Putamen (tissue), 1 donor: Measurements from ENCODE around the gene SMOC2.

Experiments used
- DNase-seq: peaks from one replicate; pipeline ENCODE4 v3.0.0-alpha.2; 2016; ENCODE audit warnings: low spot score

The SMOC2 gene

DNA sequence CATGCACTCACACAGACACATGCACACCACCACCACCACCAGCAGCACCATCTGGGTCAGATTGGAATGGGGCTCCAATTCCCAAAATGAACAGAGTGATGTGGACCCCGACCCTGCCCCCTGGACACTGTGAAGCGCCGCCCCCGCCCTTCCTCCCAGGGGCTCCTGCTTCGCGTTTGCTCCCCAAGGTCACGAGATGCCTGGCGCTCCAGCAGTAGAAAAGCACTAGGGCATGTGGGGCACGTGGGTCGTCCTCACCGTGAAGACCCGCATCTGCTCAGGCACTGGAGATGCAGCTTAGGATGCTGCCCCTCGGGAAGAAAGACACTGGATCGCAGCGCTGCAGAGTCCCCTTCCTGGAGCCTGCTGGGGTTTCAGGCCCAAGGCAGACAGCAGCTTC, 184.0 kb downstream of the SMOC2 start:
- no peak for DNase-seq

DNA sequence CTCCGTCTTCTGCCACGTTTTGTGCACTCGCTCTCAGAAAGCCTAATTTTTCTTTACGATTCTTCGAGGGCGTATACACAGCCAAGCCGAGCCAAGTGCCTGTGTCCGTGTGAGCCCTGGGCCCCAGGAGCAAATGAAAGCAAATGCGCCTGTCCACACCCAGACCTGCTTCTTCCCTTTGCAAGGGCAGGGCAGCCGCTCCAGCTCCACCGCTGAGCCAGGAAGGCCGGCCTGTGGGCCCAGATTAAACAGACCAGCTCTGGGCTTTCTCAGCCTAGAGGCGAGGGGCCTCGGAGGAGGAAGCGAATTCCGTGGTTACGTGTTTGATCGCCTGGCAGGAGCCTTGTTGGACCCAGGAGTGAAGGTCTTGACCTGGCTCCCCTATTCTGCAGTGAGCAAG, 184.6 kb downstream of the SMOC2 start:
- DNase-seq: no peak

DNA sequence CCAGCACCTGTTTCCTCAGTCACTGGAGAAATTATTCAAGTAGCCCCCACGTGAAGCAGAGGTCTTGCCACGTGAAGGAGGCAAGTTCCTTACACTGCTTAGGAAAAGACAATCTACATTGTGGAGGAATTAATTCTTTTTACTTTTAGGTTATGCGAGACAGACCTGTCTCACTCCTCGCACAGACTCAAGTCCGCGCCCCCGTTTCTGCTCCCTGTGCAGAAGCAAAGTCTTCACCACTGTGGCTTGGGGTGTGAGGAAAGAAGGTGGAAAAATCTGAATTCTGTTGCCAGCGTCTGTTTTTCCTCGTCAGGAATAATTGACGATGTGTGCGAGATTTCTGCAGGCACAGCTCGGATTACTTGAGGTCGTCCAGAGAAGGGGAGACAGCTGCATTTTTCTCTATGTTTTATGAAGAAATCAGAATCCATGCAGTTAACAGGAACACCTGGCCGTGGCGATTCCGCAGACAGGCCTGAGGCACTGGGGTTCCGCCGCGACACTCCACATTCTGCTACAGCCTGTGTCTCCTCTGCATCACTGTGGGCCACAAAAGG, 185.1 kb downstream of the SMOC2 start:
- peak; percentile 17 for DNase-seq

DNA sequence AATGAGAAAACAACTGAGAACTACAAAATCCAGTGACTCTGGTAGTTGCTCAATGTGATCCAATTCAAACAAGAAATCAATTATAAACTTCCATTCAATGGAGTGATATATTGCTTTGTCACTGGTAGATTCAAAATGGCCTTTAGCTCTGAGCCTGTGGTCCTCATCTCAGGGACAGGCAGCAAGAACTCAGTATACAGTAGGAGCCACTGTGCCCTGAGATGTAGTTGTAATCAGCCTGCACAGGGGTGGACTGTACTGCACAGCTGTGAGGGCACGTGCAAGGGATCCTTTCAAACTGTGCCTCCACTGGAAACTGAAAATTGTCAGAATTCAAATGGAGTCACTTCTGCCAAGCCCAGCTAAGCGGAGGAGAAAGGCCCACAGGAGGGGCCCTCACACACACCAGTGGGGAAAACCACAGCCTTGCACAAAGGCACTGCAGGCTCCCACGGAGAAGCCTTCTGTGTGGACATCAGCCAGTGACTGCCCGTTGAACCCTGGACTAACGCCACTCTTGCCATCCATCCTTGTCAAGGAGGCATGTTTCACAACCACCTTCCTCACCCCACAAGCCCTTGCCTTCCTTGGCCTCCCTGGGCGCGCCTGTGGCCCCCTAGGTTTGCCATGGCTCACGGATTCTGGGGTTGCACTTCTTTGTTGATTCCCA, 186.7 kb downstream of the SMOC2 start:
- no peak for DNase-seq

DNA sequence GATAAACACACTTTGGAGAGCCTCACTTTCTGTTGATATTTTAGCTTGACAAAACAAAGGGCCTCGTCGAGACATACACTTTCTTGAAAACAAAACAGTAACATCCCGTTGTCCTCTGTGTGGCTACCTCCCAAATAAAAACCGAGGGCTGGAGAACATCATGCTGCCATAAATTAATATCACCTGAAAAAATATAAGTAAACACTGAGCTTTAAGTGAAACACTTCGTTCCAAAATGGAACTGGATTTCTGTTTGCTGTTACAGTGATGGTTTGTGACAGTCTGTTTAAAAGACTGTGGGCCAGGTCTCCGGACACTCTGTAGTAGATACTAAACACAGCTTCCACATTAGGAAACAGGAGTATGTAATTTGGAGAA, 187.2 kb downstream of the SMOC2 start:
- DNase-seq: no peak

DNA sequence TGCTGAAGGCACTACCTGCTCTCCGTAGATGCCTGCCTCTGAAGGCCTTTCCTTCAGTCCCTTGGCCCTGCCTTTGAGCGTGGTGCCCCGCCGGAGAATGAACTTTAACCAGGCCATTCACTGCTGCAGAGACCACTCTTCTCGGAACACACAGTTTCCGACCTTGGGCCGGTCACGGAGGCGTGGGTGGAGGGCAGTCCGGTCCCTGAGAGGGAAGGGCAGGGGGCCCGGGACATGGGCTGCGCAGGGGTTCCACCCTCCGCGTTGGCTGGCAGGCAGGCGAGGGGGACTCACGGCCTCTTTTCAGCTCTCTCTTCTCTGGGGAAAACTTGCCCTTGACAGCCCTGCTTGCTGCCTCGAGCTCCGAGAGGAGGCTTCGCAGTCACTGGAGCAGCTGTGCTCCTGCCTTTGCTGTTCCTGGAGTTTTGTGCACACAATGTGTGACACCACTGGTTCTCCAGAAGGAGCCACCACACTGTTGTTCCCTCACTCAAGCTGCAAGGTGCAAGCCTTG, 187.8 kb downstream of the SMOC2 start:
- no peak for DNase-seq

DNA sequence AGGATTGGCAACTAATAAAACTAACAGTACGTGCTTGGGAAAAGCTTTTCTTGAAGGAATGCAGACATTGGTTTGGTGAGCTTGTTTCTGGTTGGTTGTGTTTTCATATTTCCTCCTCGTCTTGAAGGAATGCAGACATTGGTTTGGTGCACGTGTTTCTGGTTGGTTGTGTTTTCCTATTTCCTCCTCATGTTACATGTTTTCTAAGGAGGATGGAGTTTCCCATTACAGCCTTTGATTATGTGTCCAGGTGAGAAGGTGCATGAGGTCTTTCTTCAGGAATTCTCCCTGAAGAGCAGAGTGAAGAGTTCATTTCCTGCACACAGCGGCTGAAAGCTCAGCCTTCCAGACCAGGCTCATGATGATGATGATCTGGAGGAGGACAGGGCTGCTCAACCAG, 190.6 kb downstream of the SMOC2 start:
- DNase-seq: no peak

DNA sequence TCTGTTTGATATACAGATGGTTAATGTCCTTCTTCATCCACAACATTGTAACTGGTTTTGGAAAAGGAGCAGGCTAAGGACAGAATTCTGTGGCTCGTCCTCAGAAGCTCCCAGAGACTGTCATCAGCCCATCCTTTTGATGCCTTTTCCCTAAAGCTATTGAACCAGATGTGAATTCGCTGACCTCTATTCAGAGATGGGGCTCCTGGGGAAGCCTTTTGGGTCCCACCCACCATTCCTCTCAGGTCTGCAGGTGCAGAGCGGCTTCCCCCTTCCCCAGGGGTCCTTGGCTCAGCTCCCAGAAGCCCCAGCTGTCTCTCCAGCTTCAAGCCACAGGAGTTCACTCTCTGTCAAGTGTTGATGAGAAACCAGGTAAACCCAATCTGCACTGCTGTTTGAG, 191.7 kb downstream of the SMOC2 start:
- no peak for DNase-seq

DNA sequence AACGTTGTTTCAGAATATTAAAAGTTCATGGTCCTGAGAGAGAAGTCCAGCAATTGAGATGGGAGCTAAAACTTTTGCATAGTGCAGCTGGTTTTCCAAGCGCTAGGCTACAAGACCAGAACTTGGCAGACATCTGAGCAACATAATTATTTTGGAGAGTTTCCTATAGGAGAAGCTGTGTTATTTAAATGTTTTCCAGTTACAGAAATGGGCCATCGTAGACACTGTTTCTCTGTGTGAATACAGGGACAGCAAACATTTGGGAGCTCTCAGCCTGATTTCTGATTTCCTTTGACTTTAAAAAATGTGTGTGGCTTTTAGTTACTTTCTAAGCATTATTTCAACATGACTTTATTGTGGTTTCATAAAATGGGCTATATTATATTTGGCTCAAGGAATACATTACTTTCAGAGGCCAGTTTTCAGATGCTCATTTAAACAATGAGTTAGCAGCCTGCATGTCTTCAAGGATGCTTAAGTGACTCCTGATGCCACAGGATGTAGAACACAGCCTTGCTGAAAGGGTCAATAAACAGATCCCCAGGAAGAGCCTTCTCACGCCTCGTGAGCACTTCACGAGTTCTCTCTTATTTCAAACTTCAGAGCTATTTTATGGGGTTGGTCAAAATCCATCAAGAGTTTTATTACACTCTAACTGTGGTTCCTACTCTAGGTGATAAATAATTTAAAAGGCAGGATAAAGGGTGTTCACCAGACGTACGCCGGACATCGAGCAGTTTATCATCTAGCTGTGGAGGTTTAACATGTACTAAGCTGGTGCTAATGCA, 193.8 kb downstream of the SMOC2 start:
- no peak for DNase-seq

DNA sequence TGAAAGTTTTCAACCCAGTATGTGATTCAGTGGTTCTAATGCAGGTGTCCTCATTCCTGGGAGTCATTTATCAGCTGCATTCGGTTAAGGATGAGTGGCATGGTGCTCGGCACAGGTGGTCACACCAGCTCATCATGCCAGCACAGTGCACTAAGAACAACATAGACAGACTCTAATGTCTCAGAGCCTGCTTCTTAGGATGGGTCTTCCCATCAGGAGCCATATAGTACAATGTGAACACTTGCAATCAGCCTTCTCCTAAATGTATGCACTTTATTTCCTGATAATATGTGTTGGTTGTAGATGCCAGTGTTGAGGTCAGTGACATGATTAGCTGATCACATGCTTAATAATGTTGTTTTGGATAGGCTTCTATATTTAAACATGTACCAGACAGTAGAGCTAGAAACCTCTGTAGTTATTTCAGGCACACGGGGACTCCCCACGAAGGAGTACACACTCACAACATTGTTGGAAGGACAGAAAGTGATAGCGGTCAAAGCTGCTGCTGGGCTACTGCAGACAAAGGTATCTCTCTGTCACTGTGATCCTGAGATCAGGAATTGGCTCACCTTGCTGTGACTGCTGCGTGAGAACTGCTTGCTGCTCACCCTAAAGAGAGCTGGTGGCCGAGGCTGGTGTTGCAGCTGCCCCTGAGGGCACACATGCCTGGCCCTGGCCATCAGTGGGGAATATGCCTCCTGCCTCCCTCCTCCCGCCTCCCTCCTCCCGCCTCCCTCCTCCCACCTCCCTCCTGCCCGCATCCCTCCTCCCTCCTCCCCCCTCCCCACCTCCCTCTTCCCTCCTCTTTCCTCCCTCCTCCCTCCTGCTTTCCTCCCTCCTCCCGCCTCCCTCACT, 195.4 kb downstream of the SMOC2 start:
- no peak for DNase-seq

DNA sequence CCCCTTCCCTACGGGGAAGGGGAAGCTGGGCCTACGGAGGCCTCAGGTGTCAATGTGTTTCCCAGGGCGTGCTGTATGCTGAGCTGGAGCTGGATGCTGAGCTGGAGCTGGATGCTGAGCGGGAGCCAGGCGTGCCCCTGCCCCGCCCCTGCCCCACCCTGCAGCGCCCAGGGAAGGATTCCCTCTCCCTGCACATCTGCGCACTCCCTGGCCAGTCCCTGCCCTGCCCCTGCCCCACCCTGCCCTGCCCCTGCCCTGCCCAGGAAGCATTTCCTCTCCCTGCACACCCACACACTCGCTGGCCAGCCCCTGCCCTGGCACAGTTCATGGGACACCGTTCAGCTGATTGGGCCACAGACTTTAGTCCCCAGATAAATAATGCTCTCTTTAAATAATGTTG, 196.8 kb downstream of the SMOC2 start:
- no peak for DNase-seq

DNA sequence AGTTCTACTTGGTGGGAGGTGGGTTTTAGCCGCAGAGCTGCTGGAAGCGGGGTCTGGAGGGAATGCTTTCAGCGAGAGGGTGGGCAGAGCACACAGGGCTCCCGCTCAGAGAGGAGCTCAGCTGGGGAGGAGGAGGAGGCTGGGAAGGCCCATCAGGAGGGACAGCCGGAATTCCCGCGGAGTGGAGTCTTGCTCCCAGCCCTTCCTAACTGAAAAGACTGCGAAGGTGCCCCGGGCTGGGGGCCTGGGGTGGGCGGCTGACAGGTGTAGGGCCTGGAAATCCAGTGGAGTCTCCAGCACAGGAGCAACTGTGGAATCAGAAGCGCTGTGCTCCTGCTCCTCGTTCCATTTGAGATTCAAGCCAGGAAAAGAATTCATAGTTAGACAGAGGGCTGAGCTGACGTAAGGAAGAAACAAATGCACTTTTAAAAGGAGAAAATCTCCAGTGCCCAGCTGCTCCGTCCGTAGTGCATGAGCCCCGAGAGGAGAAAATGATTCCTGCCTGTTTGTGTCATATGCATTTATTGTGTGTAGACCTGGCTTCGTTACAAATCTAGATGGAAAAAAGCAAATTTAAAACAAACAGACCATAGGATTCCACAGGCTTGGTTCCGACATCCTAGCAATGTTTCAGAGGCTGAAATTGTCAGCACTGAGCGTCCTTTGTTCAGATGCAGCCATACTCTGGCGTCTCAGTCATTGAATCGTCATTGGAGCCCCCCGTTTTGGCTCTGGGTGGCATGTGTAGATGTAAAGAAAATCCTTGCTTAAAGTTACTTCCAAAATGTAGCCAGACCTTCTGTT, 197.7 kb downstream of the SMOC2 start:
- DNase-seq: no peak

DNA sequence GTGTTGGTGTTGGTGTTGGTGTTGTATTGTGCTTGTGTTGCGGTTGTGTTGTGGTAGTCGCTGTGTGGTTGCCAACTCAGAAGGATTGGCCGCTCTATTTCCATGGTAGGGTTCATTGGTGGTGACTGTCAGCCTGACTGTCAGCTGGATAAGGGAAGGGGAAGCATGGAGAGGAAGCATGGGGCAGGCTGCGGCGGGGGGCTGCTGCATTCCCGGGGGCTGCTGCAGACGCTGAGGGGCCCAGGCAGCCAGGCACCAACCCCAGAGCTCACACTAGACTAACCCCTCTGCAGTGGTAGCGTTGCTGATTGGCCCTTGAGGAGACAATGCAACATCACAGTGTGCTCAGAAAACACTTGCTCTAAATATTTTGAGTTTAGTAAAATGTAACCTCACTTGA, 199.2 kb downstream of the SMOC2 start:
- DNase-seq: no peak

DNA sequence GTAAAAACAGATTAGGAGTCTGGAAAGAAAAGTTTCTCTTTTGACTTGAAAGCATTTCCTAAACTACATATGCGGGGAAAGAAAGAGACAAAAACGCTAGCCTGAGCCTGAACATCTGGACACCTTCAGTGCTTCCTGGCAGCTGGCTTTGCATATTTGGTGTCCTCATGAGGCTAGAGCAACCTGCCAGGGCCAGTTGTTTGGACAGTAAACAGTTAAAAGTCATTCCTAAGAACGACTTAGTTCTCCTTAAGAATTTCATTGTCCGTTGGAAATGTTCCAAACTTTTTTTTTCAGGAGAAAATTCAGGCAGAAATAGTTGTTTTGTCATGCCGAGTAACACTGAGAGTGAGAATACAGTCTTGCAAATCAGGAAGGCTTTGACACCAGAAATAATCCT, 199.8 kb downstream of the SMOC2 start:
- DNase-seq: no peak

DNA sequence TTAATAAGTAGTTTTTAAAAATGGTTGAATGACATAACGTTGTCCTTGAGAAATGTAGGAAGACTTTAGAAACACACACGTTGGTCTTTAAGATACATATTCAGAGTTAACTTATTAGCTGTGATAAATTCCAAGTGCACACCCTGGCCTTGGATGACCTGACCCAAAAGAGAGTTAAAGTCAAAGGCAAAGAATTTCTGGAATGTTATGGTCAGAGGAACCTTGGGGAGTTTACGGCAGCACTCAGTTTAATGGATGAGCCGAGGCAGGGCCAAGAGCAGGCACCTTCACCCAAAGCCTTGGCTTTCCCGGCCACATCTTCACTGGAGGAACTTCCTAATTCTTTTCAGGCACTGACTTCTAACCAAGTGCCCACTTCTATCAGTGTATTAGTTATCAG, 200.5 kb downstream of the SMOC2 start:
- DNase-seq: no peak

DNA sequence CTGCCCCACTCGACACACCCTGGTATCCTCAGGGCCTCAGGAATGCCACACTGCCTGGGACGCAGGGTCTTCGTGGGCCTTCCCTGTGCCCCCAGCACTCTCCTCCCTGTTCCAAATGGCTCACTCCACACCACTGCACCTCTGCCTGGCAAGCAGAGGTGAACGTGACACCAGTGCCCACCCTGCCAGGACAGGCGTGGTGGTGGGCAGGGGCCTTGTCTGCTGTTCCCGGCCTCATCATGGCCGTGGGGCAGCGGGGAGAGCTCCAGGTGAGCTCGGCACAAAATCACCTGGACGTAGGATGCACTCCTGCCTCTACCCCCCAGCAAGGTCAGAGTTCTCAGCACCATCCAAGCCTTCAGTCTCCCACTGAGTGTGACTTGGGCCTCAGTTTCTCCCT, 202.4 kb downstream of the SMOC2 start:
- DNase-seq: no peak

DNA sequence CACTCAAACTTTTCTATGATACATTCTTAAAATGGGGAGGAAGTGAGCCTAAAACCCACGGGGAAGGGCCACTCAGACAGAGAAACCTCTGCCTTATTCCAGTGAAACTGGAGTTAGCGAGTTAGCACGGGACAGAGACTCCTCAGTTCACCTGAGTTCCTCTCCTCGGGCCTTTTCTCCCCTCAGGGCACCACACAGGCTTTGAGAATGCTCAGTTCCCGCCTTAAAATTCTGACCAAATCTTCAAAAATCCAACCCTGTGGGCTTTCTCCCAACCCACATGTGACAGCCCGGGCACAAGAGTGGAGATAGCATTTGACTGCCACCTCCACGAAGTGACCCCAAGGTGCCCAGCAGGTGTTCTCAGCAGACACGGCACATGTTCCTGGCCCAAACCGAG, 204.3 kb downstream of the SMOC2 start:
- DNase-seq: no peak

DNA sequence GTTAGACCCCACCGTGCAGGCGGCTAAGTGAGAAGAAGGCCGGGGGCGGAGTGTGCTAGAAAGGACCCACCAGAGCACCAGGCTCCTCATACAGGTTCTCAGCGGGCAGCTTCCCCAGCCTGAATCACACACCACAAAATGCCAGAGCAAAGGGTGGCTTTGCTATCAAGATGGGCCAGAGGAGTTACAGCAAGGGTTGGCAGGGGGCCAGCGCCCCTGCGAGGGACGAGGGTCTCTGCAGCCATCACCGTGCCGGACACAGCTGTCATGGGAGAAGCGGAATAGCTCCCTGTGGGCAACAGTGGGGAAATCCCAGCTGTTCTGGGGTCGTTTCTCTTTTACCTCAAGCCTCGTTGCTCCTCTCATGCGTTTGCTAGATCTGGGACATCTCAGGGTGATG, 206.3 kb downstream of the SMOC2 start:
- DNase-seq: no peak

DNA sequence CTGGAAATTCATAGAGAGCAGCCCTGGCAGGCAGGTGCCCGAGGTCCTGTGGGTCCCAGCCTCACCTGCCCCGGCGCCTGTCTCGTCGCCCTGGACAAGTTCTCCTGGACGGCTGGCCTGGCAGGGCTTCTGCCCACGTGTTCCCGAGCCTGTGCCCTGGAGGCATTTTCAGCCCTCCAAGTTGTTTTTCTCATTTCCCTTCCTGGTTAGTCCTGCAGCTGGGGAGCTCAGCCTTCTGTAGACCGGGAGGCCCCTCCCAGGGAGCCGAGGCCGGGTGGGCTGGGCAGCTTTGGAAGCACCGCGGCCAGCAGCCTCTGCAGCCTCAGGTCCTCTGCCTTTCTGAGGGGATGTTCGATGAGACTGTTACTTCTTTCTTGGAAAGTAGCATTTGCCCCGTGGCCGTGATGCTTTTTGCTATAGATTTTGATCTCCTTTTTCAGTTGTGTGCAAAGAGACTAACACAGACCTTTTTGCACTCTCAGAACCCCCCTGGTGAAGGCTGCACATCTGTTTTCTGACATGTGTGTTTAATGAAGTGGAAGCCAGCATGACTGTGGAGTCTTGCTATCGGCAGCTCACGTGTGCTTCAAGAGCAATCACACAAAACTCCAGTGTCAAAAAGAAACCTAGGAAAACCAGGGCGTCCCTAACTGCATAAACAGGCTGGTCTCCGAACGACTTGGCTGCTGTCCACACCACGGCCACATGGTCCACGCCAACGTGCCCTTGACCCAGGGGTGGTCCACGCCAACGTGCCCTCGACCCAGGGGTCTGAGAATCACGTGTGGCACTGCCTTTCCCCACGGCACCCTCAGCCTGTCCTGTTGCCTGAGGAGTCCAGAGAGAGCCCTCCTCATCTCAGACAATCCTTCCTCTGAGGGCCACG, 207.5 kb downstream of the SMOC2 start:
- DNase-seq: no peak

DNA sequence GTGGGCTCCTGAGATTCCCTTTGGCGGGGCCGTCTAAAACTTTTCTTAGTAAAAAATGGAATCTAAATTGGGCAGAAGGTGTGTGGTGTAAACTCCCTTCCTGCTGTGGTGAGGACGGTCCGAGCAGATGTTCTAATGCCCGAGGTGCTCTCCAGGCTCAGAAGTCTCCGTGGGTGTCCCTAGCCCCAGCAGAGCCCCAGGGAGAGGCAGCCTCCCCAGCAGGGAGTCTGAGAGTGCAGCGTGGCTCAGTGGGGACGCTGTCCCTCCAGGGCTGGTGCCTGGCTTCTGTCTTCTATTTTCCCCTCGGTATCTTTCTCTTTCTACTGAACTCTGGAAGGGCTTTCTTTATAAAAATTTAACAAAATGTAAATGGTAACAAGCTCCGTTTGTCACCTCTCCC, 208.2 kb downstream of the SMOC2 start:
- DNase-seq: no peak

DNA sequence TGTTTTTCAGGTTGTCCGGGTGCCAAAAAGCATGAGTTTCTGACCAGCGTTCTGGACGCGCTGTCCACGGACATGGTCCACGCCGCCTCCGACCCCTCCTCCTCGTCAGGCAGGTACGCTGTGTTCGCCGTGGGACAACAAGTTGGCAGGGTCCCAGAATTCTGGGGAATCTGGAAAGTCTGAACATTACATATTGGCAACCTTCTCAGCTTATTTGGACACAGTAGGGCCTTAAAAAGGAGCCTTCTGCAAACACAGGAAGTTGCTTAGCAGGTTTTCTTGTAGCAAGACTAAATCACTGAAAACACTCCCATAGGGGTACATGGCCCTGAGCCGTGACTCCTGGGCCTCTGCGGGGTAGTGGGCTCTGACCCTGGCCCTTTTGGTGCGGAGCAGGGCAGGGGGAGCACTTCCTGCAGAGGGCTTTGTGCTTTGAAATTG, 209.7 kb downstream of the SMOC2 start:
- no peak for DNase-seq
